ENCODE data around the gene KRTAP3-1. TPM values are rescaled to one million over a fixed set of nuclear protein-coding genes. Genes with fewer than 3 reads are reported as not detected.

Gene KRTAP3-1
- total RNA-seq, 1 experiment from 2014 or later = not detected

DNA sequence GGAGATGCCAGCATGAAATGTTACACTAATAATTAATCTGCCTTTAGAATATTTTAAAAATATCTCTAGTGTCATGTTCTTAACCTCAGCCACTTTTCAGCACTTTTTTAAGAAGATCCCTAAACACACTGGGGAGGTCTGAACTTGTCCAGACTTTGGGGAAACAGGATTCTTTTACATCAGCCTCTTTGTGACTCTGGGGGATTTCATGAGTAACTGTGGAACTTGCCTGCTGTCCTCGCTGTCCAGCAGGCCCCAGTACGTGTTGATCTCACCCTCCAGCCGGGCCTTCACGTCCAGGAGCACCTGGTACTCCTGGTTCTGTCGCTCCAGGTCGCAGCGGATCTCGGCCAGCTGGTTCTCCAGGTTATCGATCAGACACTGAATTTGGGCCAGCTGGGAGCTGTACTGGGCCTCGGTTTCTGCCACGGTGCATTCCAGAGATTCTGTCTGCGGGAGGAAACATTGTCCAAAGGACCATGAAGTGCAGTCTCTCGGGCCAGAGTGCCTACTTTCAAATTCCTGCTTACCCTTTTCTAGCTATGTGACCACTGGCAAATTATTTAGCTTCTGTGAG is 30.3 kb downstream of the KRTAP3-1 start:
- no peaks in the 10 kb centered on the region for H3K79me2 ChIP-seq (ENCODE audit: insufficient read depth, low read length)
- intact Hi-C loops (cut with micrococcal nuclease) = no loop called here
- H2AFZ ChIP-seq (ENCODE audit: low read depth, low read length, poor library complexity, severe bottlenecking) = no peak overlapping the region

GRCh38 chr17:40975516-40975915 is 33.4 kb downstream of the KRTAP3-1 start:
- H3K4me3 ChIP-seq (replicated peaks in 1 of 2; ENCODE audit: low read depth in 1 of 2, low read length in 2 of 2) = no peak overlapping the region
- H3K36me3 ChIP-seq (ENCODE audit: control insufficient read depth in 1 of 2, insufficient read depth in 2 of 2, low read length in 2 of 2) = no peaks in the 10 kb centered on the region
- no peaks in the 10 kb centered on the region for H3K9me2 ChIP-seq (ENCODE audit: insufficient read depth)
- peaks cover under 1 to 5% of the 10 kb centered on the region in 2 experiments; a peak in 3 of 4 replicates for H3K4me1 ChIP-seq (ENCODE audit: control insufficient read depth in 1 of 2, insufficient read depth in 2 of 2, low read length in 2 of 2)
- no peak overlapping the region for H3K4me2 ChIP-seq (ENCODE audit: low read length)
- no TSS peak for BruUV-seq (replicated peaks)
- no peak overlapping the region for H2AFZ ChIP-seq (ENCODE audit: low read depth, low read length, poor library complexity, severe bottlenecking)
- ChIA-PET RAD21 (ENCODE audit: low non-redundant PET in 1 of 2, low total read pairs in 2 of 2, uncharacterized antibody in 2 of 2, unreplicated experiment in 2 of 2) (no interaction called here), CTCF (no interaction called here), POLR2A (no interaction called here)
- H3K79me2 ChIP-seq (ENCODE audit: insufficient read depth, low read length) = no peaks in the 10 kb centered on the region
- no peak for DNase-seq (ENCODE audit: low read depth, low spot score)
- no peaks in the 10 kb centered on the region for H4K20me1 ChIP-seq (ENCODE audit: insufficient read depth)
- H3K27me3 ChIP-seq (ENCODE audit: insufficient read depth, low read length) = no peaks in the 10 kb centered on the region
- no peak overlapping the region for H3K27ac ChIP-seq (ENCODE audit: low read depth, low read length)
- no peak overlapping the region for H3K9ac ChIP-seq (ENCODE audit: low read length)
- intact Hi-C loops (cut with micrococcal nuclease) = no loop called here
- no peaks in the 10 kb centered on the region for H3K9me3 ChIP-seq (ENCODE audit: control insufficient read depth in 1 of 2, insufficient read depth in 1 of 2, low read depth in 1 of 2, low read length in 2 of 2)
- no peak for ATAC-seq
- TF ChIP-seq FOSL1 (IDR thresholded peaks at IDR 0.05; ENCODE audit: low read depth) = no peak
- TF ChIP-seq YY1 (IDR thresholded peaks at IDR 0.05; ENCODE audit: extremely low read depth, insufficient replicate concordance, low read depth, low read length) = no peak
- TF ChIP-seq EGR1 (IDR thresholded peaks at IDR 0.05; ENCODE audit: low read depth) = no peak
- no peak for TF ChIP-seq CBX3 (IDR thresholded peaks at IDR 0.05; ENCODE audit: low read depth)
- TF ChIP-seq CEBPB (IDR thresholded peaks at IDR 0.05; ENCODE audit: low read depth) = no peak
- TF ChIP-seq RAD21 (IDR thresholded peaks at IDR 0.05; ENCODE audit: low read depth) = no peak
- TF ChIP-seq, protein P1, sequence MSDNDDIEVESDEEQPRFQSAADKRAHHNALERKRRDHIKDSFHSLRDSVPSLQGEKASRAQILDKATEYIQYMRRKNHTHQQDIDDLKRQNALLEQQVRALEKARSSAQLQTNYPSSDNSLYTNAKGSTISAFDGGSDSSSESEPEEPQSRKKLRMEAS (IDR thresholded peaks at IDR 0.05) = no peak
- no peak for TF ChIP-seq EZH2phosphoT487 (IDR thresholded peaks at IDR 0.05; ENCODE audit: borderline replicate concordance)
- TF ChIP-seq REST (IDR thresholded peaks at IDR 0.05; ENCODE audit: low read depth) = no peak
- no peak for TF ChIP-seq POLR2A (IDR thresholded peaks at IDR 0.05; ENCODE audit: borderline replicate concordance, extremely low read depth, insufficient read depth, insufficient read length)

More for the DNA sequence above, 30.3 kb downstream of the KRTAP3-1 start:
- Histone ChIP-seq H3K4me3 (replicated peaks in 1 of 2; ENCODE audit: low read depth in 1 of 2, low read length in 2 of 2) (no peak overlapping the region), H3K4me2 (ENCODE audit: low read length) (no peak overlapping the region), H3K9ac (ENCODE audit: low read length) (no peak overlapping the region), H3K9me3 (ENCODE audit: control insufficient read depth in 1 of 2, insufficient read depth in 1 of 2, low read depth in 1 of 2, low read length in 2 of 2) (no peaks in the 10 kb centered on the region), H3K36me3 (ENCODE audit: control insufficient read depth in 1 of 2, insufficient read depth in 2 of 2, low read length in 2 of 2) (no peaks in the 10 kb centered on the region), H3K27ac (ENCODE audit: low read depth, low read length) (no peak overlapping the region), H4K20me1 (ENCODE audit: insufficient read depth) (no peaks in the 10 kb centered on the region), H3K4me1 (ENCODE audit: control insufficient read depth in 1 of 2, insufficient read depth in 2 of 2, low read length in 2 of 2) (peaks cover 4% of the 10 kb centered on the region in 2 experiments; a peak in 3 of 4 replicates), H3K27me3 (ENCODE audit: insufficient read depth, low read length) (no peaks in the 10 kb centered on the region), H3K9me2 (ENCODE audit: insufficient read depth) (no peaks in the 10 kb centered on the region)
- ChIA-PET RAD21 (ENCODE audit: low non-redundant PET in 1 of 2, low total read pairs in 2 of 2, uncharacterized antibody in 2 of 2, unreplicated experiment in 2 of 2) (no interaction called here), POLR2A (interaction anchor here (0.7 kb wide), 1 partner anchor 378 kb away, joined by 3 read pairs; no protein-coding TSS in a partner anchor), CTCF (no interaction called here)
- no peak for DNase-seq (ENCODE audit: low read depth, low spot score)
- TF ChIP-seq SIN3A (IDR thresholded peaks at IDR 0.05; ENCODE audit: low read depth) (no peak), RAD21 (IDR thresholded peaks at IDR 0.05; ENCODE audit: low read depth) (no peak), CTCF (IDR thresholded peaks at IDR 0.05 in 2 of 3, conservative IDR thresholded peaks at IDR 0.05 in 1 of 3; ENCODE audit: borderline replicate concordance in 1 of 3, insufficient read depth in 1 of 3, low read depth in 2 of 3, low read length in 2 of 3) (no peak), ZNF274 (IDR thresholded peaks at IDR 0.05; ENCODE audit: low read depth, low read length) (no peak)
- BruUV-seq (replicated peaks) = no TSS peak
- ATAC-seq = no peak
